ENCODE data around the gene OR4M1. TPM values are rescaled to one million over a fixed set of nuclear protein-coding genes. Genes with fewer than 3 reads are reported as not detected.

OR4M1 gene
- total and polyA plus RNA-seq, 2 donors: not detected

Other genes with a start within 250 kb of the OR4M1 start
- not detected for gene OR11H2, start 59.6 kb upstream of the OR4M1 start, total RNA-seq
- gene OR11H2, start 59.6 kb upstream of the OR4M1 start, polyA plus RNA-seq: not detected
- not detected for gene OR4Q3, start 29.9 kb upstream of the OR4M1 start, total RNA-seq
- not detected for gene OR4Q3, start 29.9 kb upstream of the OR4M1 start, polyA plus RNA-seq
- gene OR4N2, start 30.3 kb downstream of the OR4M1 start, total RNA-seq: not detected
- 0.07 TPM for gene OR4N2, start 30.3 kb downstream of the OR4M1 start, polyA plus RNA-seq
- gene OR4K2, start 101.6 kb downstream of the OR4M1 start, total RNA-seq: not detected
- gene OR4K2, start 101.6 kb downstream of the OR4M1 start, polyA plus RNA-seq: under 0.01 TPM
- gene OR4K5, start 147.1 kb downstream of the OR4M1 start, total RNA-seq: not detected
- not detected for gene OR4K5, start 147.1 kb downstream of the OR4M1 start, polyA plus RNA-seq
- not detected for gene OR4K1, start 157.4 kb downstream of the OR4M1 start, total RNA-seq
- 0.02 TPM for gene OR4K1, start 157.4 kb downstream of the OR4M1 start, polyA plus RNA-seq
- not detected for gene OR4K15, start 202.1 kb downstream of the OR4M1 start, total RNA-seq
- not detected for gene OR4K15, start 202.1 kb downstream of the OR4M1 start, polyA plus RNA-seq
- not detected for gene OR4Q2, start 228.7 kb downstream of the OR4M1 start, total RNA-seq
- not detected for gene OR4Q2, start 228.7 kb downstream of the OR4M1 start, polyA plus RNA-seq
- gene OR4K14, start 245.8 kb downstream of the OR4M1 start, total RNA-seq: not detected
- gene OR4K14, start 245.8 kb downstream of the OR4M1 start, polyA plus RNA-seq: not detected

Measured in thymus (tissue), 2 donors.